DND-41 (cell line): ENCODE data around the gene CEACAM19.

Experiments
- ATAC-seq: fragments of 200-7000 bp; cut with Tn5 transposase; 3 replicates; pipeline ENCODE4 v1.9.1; 2021; ENCODE audit warnings: low read depth; ENCODE audit not compliant: insufficient read depth
- DNase-seq: peaks from one replicate; pipeline ENCODE4 v3.0.0-alpha.2; 2020
- H2AFZ ChIP-seq: 2 replicates; pipeline ENCODE4 v1.6.0; 2012; ENCODE audit warnings: low read depth, low read length
- H3K27ac ChIP-seq: 2 replicates; pipeline ENCODE4 v1.5.1; 2012; ENCODE audit warnings: low read length, inconsistent platforms
- H3K27me3 ChIP-seq: fragments of 200-600 bp; sonication (generic); 2 replicates; pipeline ENCODE4 v1.6.0; 2012; ENCODE audit warnings: low read length, mild to moderate bottlenecking, inconsistent platforms; ENCODE audit not compliant: insufficient read depth, poor library complexity
- H3K36me3 ChIP-seq: 2 replicates; pipeline ENCODE4 v1.5.1; 2012; ENCODE audit warnings: low read length, inconsistent platforms; ENCODE audit not compliant: insufficient read depth
- H3K4me1 ChIP-seq: 2 replicates; pipeline ENCODE4 v1.5.1; 2012; ENCODE audit warnings: mild to moderate bottlenecking, low read length; ENCODE audit not compliant: insufficient read depth
- H3K4me2 ChIP-seq: 2 replicates; pipeline ENCODE4 v1.6.0; 2012; ENCODE audit warnings: mild to moderate bottlenecking, moderate library complexity, low read length, inconsistent platforms; ENCODE audit not compliant: insufficient read depth
- H3K4me3 ChIP-seq, 2 experiments: fragments of 200-600 bp in 1 of 2; shearing (Covaris generic) in 1 of 2; 2 replicates each; pipeline ENCODE4 v1.5.1; 2012 to 2016; ENCODE audit warnings: inconsistent platforms in 2 of 2, low read length in 2 of 2, mild to moderate bottlenecking in 2 of 2, low read depth in 1 of 2, moderate library complexity in 1 of 2
- H3K79me2 ChIP-seq: 2 replicates; pipeline ENCODE4 v1.6.0; 2012; ENCODE audit warnings: low read length, inconsistent platforms; ENCODE audit not compliant: insufficient read depth
- H3K9ac ChIP-seq: 2 replicates; pipeline ENCODE4 v1.6.0; 2012; ENCODE audit warnings: low read depth, mild to moderate bottlenecking, inconsistent platforms, low read length, moderate library complexity
- H3K9me3 ChIP-seq: 2 replicates; pipeline ENCODE4 v1.5.1; 2012; ENCODE audit warnings: low read length, moderate library complexity, mild to moderate bottlenecking, inconsistent platforms; ENCODE audit not compliant: insufficient read depth, severe bottlenecking
- H4K20me1 ChIP-seq: 2 replicates; pipeline ENCODE4 v1.6.0; 2012; ENCODE audit warnings: low read length; ENCODE audit not compliant: insufficient read depth
- EZH2 ChIP-seq: IDR thresholded peaks from 3 replicates; pipeline ENCODE4 v1.6.1; 2012; ENCODE audit warnings: borderline replicate concordance, low read depth, mild to moderate bottlenecking, moderate library complexity, low read length, inconsistent platforms; ENCODE audit not compliant: severe bottlenecking
- TF ChIP-seq, protein P1 (sequence below): IDR thresholded peaks from 2 replicates; pipeline ENCODE4 v1.5.1; 2012; ENCODE audit warnings: borderline replicate concordance, low read length, moderate library complexity, mild to moderate bottlenecking; ENCODE audit not compliant: poor library complexity, severe bottlenecking; ENCODE audit errors: extremely low read depth

CEACAM19 gene

DNA sequence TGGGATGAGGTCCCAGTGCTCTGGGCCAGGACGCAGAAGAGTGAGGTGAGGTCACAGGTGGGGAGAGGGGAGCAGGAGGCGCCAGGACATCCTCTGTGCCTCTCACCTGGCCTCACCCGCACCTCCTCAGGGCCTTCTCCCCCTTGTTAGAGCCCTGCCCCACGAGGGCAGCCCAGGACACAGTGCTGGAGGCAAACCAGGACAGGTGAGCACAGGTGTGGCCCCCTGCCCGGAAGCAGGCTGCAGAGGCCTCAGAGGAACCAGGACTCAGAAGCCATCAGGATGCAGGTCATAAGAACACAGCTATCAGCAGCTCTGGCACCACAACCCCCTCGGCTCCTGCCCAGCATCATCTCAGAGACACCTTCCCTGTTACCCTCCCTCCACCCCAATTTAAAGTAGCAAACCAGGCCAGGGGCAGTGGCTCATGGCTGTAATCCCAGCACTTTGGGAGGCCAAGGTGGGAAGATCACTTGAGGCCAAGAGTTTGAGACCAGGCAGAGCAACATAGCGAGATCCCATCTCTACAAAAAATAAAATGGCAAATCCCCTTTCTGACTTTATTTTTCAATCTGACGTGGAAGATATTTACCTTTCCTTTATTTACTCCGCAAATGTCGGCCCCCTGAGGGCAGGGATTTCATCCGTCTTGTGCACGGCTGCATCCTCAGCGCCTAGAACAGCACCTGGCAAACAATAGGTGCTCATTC is 27.4 kb downstream of the CEACAM19 start, which contains the start of gene CEACAM16:
Gene CEACAM16, plus strand, starts transcription at position 660 of the 710 bp plus-strand sequence. CDS start 2,306 bp downstream, outside the sequence.
- no peak within 1 kb of the TSS for H3K9ac ChIP-seq
- peaks cover 3% of the 10 kb centered on the region for H3K27me3 ChIP-seq
- TF ChIP-seq EZH2 = no peak
- TF ChIP-seq, protein P1, sequence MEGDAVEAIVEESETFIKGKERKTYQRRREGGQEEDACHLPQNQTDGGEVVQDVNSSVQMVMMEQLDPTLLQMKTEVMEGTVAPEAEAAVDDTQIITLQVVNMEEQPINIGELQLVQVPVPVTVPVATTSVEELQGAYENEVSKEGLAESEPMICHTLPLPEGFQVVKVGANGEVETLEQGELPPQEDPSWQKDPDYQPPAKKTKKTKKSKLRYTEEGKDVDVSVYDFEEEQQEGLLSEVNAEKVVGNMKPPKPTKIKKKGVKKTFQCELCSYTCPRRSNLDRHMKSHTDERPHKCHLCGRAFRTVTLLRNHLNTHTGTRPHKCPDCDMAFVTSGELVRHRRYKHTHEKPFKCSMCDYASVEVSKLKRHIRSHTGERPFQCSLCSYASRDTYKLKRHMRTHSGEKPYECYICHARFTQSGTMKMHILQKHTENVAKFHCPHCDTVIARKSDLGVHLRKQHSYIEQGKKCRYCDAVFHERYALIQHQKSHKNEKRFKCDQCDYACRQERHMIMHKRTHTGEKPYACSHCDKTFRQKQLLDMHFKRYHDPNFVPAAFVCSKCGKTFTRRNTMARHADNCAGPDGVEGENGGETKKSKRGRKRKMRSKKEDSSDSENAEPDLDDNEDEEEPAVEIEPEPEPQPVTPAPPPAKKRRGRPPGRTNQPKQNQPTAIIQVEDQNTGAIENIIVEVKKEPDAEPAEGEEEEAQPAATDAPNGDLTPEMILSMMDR = no peak
- H3K4me2 ChIP-seq = no peak within 1 kb of the TSS
- no peaks in the 10 kb centered on the region for H3K9me3 ChIP-seq
- H3K4me3 ChIP-seq = no peak within 1 kb of the TSS
- H4K20me1 ChIP-seq = peaks cover 3% of the 10 kb centered on the region; the same call in 1 of the 2 replicates
- ATAC-seq (no peak), DNase-seq (no peak)
- no peak within 1 kb of the TSS for H2AFZ ChIP-seq
- H3K36me3 ChIP-seq = no peaks in the 10 kb centered on the region
- no peak within 1 kb of the TSS for H3K27ac ChIP-seq
- no peaks in the 10 kb centered on the region for H3K79me2 ChIP-seq
- H3K4me1 ChIP-seq = no peaks in the 10 kb centered on the region

DNA sequence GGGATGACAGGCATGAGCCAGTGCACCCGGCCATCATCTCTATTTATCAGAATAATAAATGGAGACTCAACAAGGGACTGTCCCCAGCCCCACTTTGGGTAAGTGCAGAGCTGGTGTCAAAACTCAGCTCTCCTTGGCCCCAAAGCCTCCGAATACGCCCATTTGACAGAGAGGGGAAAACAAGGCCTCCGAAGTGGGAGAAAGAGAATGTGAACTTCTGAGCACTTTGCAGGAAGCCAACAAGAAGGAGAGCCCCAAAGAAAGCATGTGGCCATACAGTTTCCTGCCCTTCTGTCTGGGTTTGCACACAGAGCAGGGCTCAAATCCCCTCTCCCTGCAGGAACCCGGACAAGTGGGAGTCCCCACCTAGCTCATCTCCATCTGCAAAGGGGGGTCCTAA is 29.3 kb downstream of the CEACAM19 start:
- Histone ChIP-seq H3K27me3 (peaks cover 3% of the 10 kb centered on the region), H2AFZ (no peak overlapping the region), H3K4me1 (no peaks in the 10 kb centered on the region), H3K27ac (no peak overlapping the region), H3K9ac (no peak overlapping the region), H3K4me2 (no peak overlapping the region), H3K9me3 (no peaks in the 10 kb centered on the region), H4K20me1 (peaks cover 3% of the 10 kb centered on the region; the same call in 1 of the 2 replicates), H3K4me3 (no peak overlapping the region), H3K36me3 (no peaks in the 10 kb centered on the region), H3K79me2 (no peaks in the 10 kb centered on the region)
- ATAC-seq (no peak), DNase-seq (no peak)
- TF ChIP-seq, protein P1 = no peak
- no peak for TF ChIP-seq EZH2

DNA sequence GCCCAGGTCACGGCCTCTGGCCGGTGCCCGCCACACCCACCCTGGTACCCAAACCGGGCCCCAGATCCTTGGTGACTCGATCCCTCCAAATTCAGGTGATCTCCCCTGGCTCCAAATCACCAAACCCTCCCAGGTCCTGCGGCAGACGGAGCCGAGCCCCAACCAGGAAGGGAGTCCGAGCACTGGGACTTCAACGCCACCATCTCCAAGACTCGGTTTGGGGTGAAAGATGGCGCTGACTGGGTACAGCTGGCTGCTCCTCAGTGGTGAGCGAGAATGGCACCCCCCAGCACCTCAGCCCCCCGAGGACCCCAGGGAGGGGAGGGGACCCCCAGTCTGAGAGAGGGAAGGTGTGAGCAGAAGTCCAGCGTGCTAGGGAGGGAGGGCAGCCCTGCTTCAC is 29.9 kb downstream of the CEACAM19 start:
- Histone ChIP-seq H3K4me1 (no peaks in the 10 kb centered on the region), H3K27me3 (peaks cover 3% of the 10 kb centered on the region), H3K27ac (no peak overlapping the region), H3K36me3 (no peaks in the 10 kb centered on the region), H4K20me1 (peaks cover 3% of the 10 kb centered on the region; the same call in 1 of the 2 replicates), H3K4me2 (no peak overlapping the region), H2AFZ (no peak overlapping the region), H3K9ac (no peak overlapping the region), H3K9me3 (no peaks in the 10 kb centered on the region), H3K79me2 (no peaks in the 10 kb centered on the region), H3K4me3 (no peak overlapping the region)
- no peak for ATAC-seq
- DNase-seq = no peak
- TF ChIP-seq, protein P1 = no peak
- TF ChIP-seq EZH2 = no peak
